Spleen (tissue), 11 donors: ENCODE data around the gene ANKRD42. TPM values are rescaled to one million over a fixed set of nuclear protein-coding genes. Genes with fewer than 3 reads are reported as not detected.

Experiments used
- DNase-seq: peaks from one replicate; pipeline ENCODE4 v3.0.0-alpha.2; 2020
- H3K27ac ChIP-seq, 8 donors: fragments of 200-600 bp; sonication (generic) in 7 of 8; 1 replicate in 4 of 8; 2 replicates in 4 of 8; pipeline versions ENCODE4 v1.5.0 to v1.8.0; 2016 to 2021; ENCODE audit warnings: inconsistent platforms in 4 of 8, mild to moderate bottlenecking in 4 of 8, moderate library complexity in 1 of 8
- H3K27me3 ChIP-seq, 7 donors: fragments of 200-600 bp; sonication (generic) in 6 of 7; replicated peaks in 1 of 7; 1 replicate in 4 of 7; 2 replicates in 3 of 7; pipeline versions ENCODE4 v1.5.0 to v1.8.0; 2016 to 2021; ENCODE audit warnings: inconsistent platforms in 3 of 7, mild to moderate bottlenecking in 1 of 7
- H3K36me3 ChIP-seq, 6 donors: fragments of 200-600 bp; sonication (generic) in 5 of 6; 1 replicate in 4 of 6; 2 replicates in 2 of 6; pipeline versions ENCODE4 v1.5.0 to v1.8.0; 2016 to 2021; ENCODE audit warnings: inconsistent platforms in 2 of 6
- H3K4me1 ChIP-seq, 6 donors: fragments of 200-600 bp; sonication (generic) in 5 of 6; 1 replicate in 3 of 6; 2 replicates in 3 of 6; pipeline versions ENCODE4 v1.5.0 to v1.8.0; 2016 to 2021; ENCODE audit warnings: inconsistent platforms in 3 of 6
- H3K4me3 ChIP-seq, 8 donors: fragments of 200-600 bp; sonication (generic) in 7 of 8; 1 replicate in 4 of 8; 2 replicates in 4 of 8; pipeline versions ENCODE4 v1.5.0 to v1.8.0; 2016 to 2021; ENCODE audit warnings: inconsistent platforms in 4 of 8, mild to moderate bottlenecking in 4 of 8, moderate library complexity in 2 of 8
- H3K9me3 ChIP-seq, 8 donors: fragments of 200-600 bp; sonication (generic) in 7 of 8; 1 replicate in 4 of 8; 2 replicates in 4 of 8; pipeline versions ENCODE4 v1.5.0 to v1.8.0; 2016 to 2021; ENCODE audit warnings: inconsistent platforms in 4 of 8
- POLR2A ChIP-seq, 3 donors: fragments of 450-650 bp; IDR thresholded peaks; one replicate each; pipeline ENCODE4 v1.5.1; 2017; ENCODE audit warnings: antibody characterized with exemption in 3 of 3, mild to moderate bottlenecking in 1 of 3
- POLR2AphosphoS5 ChIP-seq, 3 donors: sonication (generic); formaldehyde crosslinking; IDR thresholded peaks; one replicate each; pipeline ENCODE4 v1.5.1; 2017; ENCODE audit warnings: antibody characterized with exemption in 3 of 3
- WGBS, 5 donors: extraction: QIAGEN DNeasy Blood & Tissue Kit in 3 of 5; methylation state at CpG; one replicate each; pipeline versions ENCODE4 v1.1.5 to v1.1.7; 2013 to 2018; 5-methylcytosine and 5-hydroxymethylcytosine counted together
- intact Hi-C: fragments of 100-400 bp; cut with DNase I; formaldehyde crosslinking; loops from one replicate; pipeline ENCODE4 v1.15.0; 2023; ENCODE audit warnings: low total_unique reads
- polyA plus RNA-seq, 3 donors: library from polyadenylated mRNA; stranded (reverse); fragments of 200-250 nt; gene quantifications; one replicate each; pipeline ENCODE4 v1.2.1, GENCODE V29; 2013
- total RNA-seq, 7 donors: library from RNA; depleted of rRNA in 3 of 7; stranded (reverse); fragments of >200 nt in 3 of 7; fragmentation: NEBNext Ultra II Directional in 4 of 7; extraction: Animal tissue kit (Norgen Biotek cat#: 25700) in 4 of 7; gene quantifications; one replicate each; pipeline versions ENCODE4 v1.1.0 to v1.2.1, GENCODE V29; 2016 to 2021
- TF ChIP-seq, protein P1 (sequence below), 11 experiments: fragments of 200-600 bp in 7 of 11; fragments of 450-650 bp in 4 of 11; sonication (generic) in 4 of 11; IDR thresholded peaks in 8 of 11; conservative IDR thresholded peaks in 3 of 11; 1 replicate in 7 of 11; 2 replicates in 4 of 11; pipeline versions ENCODE4 v1.4.0 to v1.8.0; 2016 to 2021; ENCODE audit warnings: antibody characterized with exemption in 11 of 11, inconsistent platforms in 4 of 11, mild to moderate bottlenecking in 1 of 11
- donor health status: healthy with polysubstance abuse.
- donor health status: DM: no; HTN: no; CAD: no; lungs with moderate emphysema.
- donor health status: DM: no; HTN: no; CAD: no.
- donor health status: Bipolar disorder and iron deficiency.
- donor health status: healthy.
- donor health status: DM: no; HTN: no; CAD: no.
- donor health status: DM: yes; HTN: yes; CAD: no.

The ANKRD42 gene
- total and polyA plus RNA-seq, 10 donors = 2.8 to 8.6 (median 6.5) TPM

DNA sequence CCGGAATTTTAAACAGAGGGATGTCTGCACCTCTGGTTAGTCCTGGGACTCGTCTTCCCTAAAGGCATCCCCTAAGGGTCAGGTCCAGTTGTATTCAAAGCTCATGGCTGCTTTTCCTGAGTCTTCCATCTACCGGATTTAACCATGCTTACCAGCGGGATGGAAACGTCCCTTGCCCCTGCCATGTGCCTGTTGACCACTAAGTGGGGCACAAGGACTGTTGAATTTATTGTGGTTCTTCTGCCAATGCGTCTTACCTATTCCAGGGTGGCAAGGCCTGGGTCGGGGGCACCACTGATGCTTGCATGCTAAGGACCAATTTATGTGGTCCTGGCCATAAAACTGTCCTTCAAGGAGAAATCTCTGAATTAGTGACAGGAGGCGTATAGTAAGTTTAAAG is 25.6 kb downstream of the ANKRD42 start:
- no peak for DNase-seq
- H3K4me3 ChIP-seq = no peak overlapping the region
- TF ChIP-seq, protein P1, sequence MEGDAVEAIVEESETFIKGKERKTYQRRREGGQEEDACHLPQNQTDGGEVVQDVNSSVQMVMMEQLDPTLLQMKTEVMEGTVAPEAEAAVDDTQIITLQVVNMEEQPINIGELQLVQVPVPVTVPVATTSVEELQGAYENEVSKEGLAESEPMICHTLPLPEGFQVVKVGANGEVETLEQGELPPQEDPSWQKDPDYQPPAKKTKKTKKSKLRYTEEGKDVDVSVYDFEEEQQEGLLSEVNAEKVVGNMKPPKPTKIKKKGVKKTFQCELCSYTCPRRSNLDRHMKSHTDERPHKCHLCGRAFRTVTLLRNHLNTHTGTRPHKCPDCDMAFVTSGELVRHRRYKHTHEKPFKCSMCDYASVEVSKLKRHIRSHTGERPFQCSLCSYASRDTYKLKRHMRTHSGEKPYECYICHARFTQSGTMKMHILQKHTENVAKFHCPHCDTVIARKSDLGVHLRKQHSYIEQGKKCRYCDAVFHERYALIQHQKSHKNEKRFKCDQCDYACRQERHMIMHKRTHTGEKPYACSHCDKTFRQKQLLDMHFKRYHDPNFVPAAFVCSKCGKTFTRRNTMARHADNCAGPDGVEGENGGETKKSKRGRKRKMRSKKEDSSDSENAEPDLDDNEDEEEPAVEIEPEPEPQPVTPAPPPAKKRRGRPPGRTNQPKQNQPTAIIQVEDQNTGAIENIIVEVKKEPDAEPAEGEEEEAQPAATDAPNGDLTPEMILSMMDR (IDR thresholded peaks at IDR 0.05 in 8 of 11, conservative IDR thresholded peaks at IDR 0.05 in 3 of 11) = no peak
- no peak for TF ChIP-seq POLR2A (IDR thresholded peaks at IDR 0.05)
- no peaks in the 10 kb centered on the region for H3K27me3 ChIP-seq
- intact Hi-C loops = no loop called here
- no peaks in the 10 kb centered on the region for H3K9me3 ChIP-seq
- WGBS, 5 donors = 75 to 89% (median 88%) methylated on average over 8 of the region's 8 CpGs
- peaks cover 0 to 18% (median 0%) of the 10 kb centered on the region in 6 donors for H3K36me3 ChIP-seq
- H3K4me1 ChIP-seq = no peaks in the 10 kb centered on the region
- no peak overlapping the region for H3K27ac ChIP-seq

- intact Hi-C loops = no loop called here
- WGBS, 5 donors = 87 to 94% (median 90%) methylated on average over 10 of the region's 10 CpGs
- TF ChIP-seq, protein P1 (IDR thresholded peaks at IDR 0.05 in 8 of 11, conservative IDR thresholded peaks at IDR 0.05 in 3 of 11) = no peak
- TF ChIP-seq POLR2AphosphoS5 (IDR thresholded peaks at IDR 0.05) (no peak), POLR2A (IDR thresholded peaks at IDR 0.05) (no peak)
- H3K36me3 ChIP-seq = peaks cover 0 to 7% (median 0%) of the 10 kb centered on the region in 6 donors
- no peaks in the 10 kb centered on the region for H3K9me3 ChIP-seq
- no peak overlapping the region for H3K4me3 ChIP-seq
- no peak for DNase-seq
- no peak overlapping the region for H3K27ac ChIP-seq
- H3K4me1 ChIP-seq = no peaks in the 10 kb centered on the region
- H3K27me3 ChIP-seq = no peaks in the 10 kb centered on the region
Observed at GRCh38 chr11:83220260-83220659, 26.7 kb downstream of the ANKRD42 start.

DNA sequence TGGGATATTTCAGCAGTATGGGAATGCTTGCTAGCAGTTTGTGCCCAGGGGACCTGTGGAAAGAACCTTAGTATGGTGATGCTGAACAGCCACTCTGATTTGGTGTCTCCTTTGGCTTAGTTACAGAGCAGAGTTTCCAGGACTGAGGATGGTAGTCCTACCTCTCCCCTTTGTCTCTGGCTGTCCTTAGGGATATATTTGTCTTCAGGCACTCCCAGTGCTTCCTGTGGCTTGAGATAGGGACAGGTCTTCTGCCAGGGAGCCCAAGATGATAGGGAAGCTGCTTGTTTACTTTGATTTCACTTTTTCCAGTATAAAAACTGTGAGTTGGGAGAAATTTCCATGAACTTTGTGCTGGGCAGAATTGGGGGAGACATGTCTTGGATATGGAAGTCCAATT is 28.2 kb downstream of the ANKRD42 start:
- Histone ChIP-seq H3K9me3 (no peaks in the 10 kb centered on the region), H3K4me3 (no peak overlapping the region), H3K4me1 (no peaks in the 10 kb centered on the region), H3K27me3 (no peaks in the 10 kb centered on the region), H3K36me3 (no peaks in the 10 kb centered on the region), H3K27ac (no peak overlapping the region)
- TF ChIP-seq, protein P1 (IDR thresholded peaks at IDR 0.05 in 8 of 11, conservative IDR thresholded peaks at IDR 0.05 in 3 of 11) = no peak
- TF ChIP-seq POLR2AphosphoS5 (IDR thresholded peaks at IDR 0.05) = no peak
- TF ChIP-seq POLR2A (IDR thresholded peaks at IDR 0.05) = no peak
- no peak for DNase-seq
- intact Hi-C loops = no loop called here

GRCh38 chr11:83222499-83222898 is 29.0 kb downstream of the ANKRD42 start:
- H3K4me1 ChIP-seq = no peaks in the 10 kb centered on the region
- no peaks in the 10 kb centered on the region for H3K9me3 ChIP-seq
- TF ChIP-seq POLR2A (IDR thresholded peaks at IDR 0.05) (no peak), POLR2AphosphoS5 (IDR thresholded peaks at IDR 0.05) (no peak)
- TF ChIP-seq, protein P1 (IDR thresholded peaks at IDR 0.05 in 8 of 11, conservative IDR thresholded peaks at IDR 0.05 in 3 of 11) = no peak
- intact Hi-C loops = no loop called here
- WGBS, 5 donors = 91 to 100% (median 95%) methylated on average over 1 of the region's 1 CpG
- no peak overlapping the region for H3K4me3 ChIP-seq
- H3K36me3 ChIP-seq = no peaks in the 10 kb centered on the region
- no peak for DNase-seq
- H3K27ac ChIP-seq = no peak overlapping the region
- H3K27me3 ChIP-seq = no peaks in the 10 kb centered on the region
